ENCODE data around the gene RFX5. TPM values are rescaled to one million over a fixed set of nuclear protein-coding genes. Genes with fewer than 3 reads are reported as not detected.
"Not testable (repeated sequence)": the region's sequence is repeated elsewhere in the genome, so short reads cannot be mapped to it uniquely, and the experiment has no call there.

Gene RFX5
- total RNA-seq, 1 experiment from 2014 or later = 41.9 TPM

GRCh38 chr1:151362308-151363155 is 15.5 kb upstream of the RFX5 start:
- DNase-seq (ENCODE audit: extremely low read depth, low read depth) = no peak

GRCh38 chr1:151361883-151362282 is 14.8 kb upstream of the RFX5 start:
- DNase-seq (ENCODE audit: extremely low read depth, low read depth) = no peak

GRCh38 chr1:151356696-151357095 is 9.6 kb upstream of the RFX5 start:
- no peak for DNase-seq (ENCODE audit: extremely low read depth, low read depth)

GRCh38 chr1:151352021-151352718 is 5.1 kb upstream of the RFX5 start:
- no peak for DNase-seq (ENCODE audit: extremely low read depth, low read depth)

GRCh38 chr1:151350323-151350722 is 3.3 kb upstream of the RFX5 start:
- not testable (repeated sequence) for DNase-seq (ENCODE audit: extremely low read depth, low read depth)

GRCh38 chr1:151347523-151348246 is 633 bp upstream of the RFX5 start:
- no peak for DNase-seq (ENCODE audit: extremely low read depth, low read depth)

- no peak for DNase-seq (ENCODE audit: extremely low read depth, low read depth)
Observed at GRCh38 chr1:151346082-151346768, 827 bp downstream of the RFX5 start.

GRCh38 chr1:151344291-151344690 is 2.8 kb downstream of the RFX5 start:
- DNase-seq (ENCODE audit: extremely low read depth, low read depth) = no peak

GRCh38 chr1:151343587-151343986 is 3.5 kb downstream of the RFX5 start:
- DNase-seq (ENCODE audit: extremely low read depth, low read depth) = no peak

- no peak for DNase-seq (ENCODE audit: extremely low read depth, low read depth)
Observed at GRCh38 chr1:151342569-151342968, 4.5 kb downstream of the RFX5 start.

- DNase-seq (ENCODE audit: extremely low read depth, low read depth) = no peak
Observed at GRCh38 chr1:151342021-151342420, 5.0 kb downstream of the RFX5 start.

- DNase-seq (ENCODE audit: extremely low read depth, low read depth) = peak; percentile 89
Observed at GRCh38 chr1:151340870-151341754, 5.9 kb downstream of the RFX5 start.

GRCh38 chr1:151336556-151336955 is 10.5 kb downstream of the RFX5 start:
- DNase-seq (ENCODE audit: extremely low read depth, low read depth) = no peak

GRCh38 chr1:151334822-151335221 is 12.2 kb downstream of the RFX5 start:
- no peak for DNase-seq (ENCODE audit: extremely low read depth, low read depth)

GRCh38 chr1:151327903-151328674 is 19.0 kb downstream of the RFX5 start:
- DNase-seq (ENCODE audit: extremely low read depth, low read depth) = no peak

GRCh38 chr1:151327223-151327902 is 19.7 kb downstream of the RFX5 start, which contains the start of gene PI4KB:
TSS of gene PI4KB (minus strand) at chr1:151327416. CDS start at chr1:151316481, 10,935 bp downstream.
- DNase-seq (ENCODE audit: extremely low read depth, low read depth) = peak; percentile 100

- DNase-seq (ENCODE audit: extremely low read depth, low read depth) = no peak
Observed at GRCh38 chr1:151326619-151327222, 20.3 kb downstream of the RFX5 start.
